HepG2 (cell line): ENCODE data around the gene CDCA5. TPM values are rescaled to one million over a fixed set of nuclear protein-coding genes. Genes with fewer than 3 reads are reported as not detected.

Source experiments
- ATAC-seq: fragments of 200-7000 bp; cut with Tn5 transposase; 3 replicates; pipeline ENCODE4 v1.9.1; 2020; ENCODE audit warnings: mild to moderate bottlenecking, moderate library complexity
- BruUV-seq: library from RNA; stranded (reverse); fragments of 400-500 nt; replicated peaks from 2 replicates; lab custom pipeline; 2021; lab: Mats Ljungman, UMichigan
- CTCF ChIA-PET: fragments of 300-600 bp; formaldehyde crosslinking; extraction: SDS; loops from one replicate; lab custom pipeline; 2021; ENCODE audit warnings: low total read pairs, inconsistent platforms, low intra/inter-chr PET ratio; lab: Yijun Ruan, JAX
- POLR2A ChIA-PET: fragments of 350-600 bp; sonication (Branson Sonifier 250); formaldehyde crosslinking; loops from one replicate; lab custom pipeline; 2020; ENCODE audit warnings: antibody characterized with exemption, inconsistent platforms; lab: Yijun Ruan, JAX
- DNase-seq: peaks from one replicate; pipeline ENCODE4 v3.0.0-alpha.2; 2015; ENCODE audit warnings: low spot score
- FAIRE-seq: peaks from 3 replicates; lab custom pipeline; 2011; peaks lifted over from hg19 to GRCh38; lab: Jason Lieb, UNC
- H2AFZ ChIP-seq: one replicate; pipeline ENCODE4 v1.6.1; 2011; ENCODE audit warnings: low read length, inconsistent platforms
- H3K27ac ChIP-seq: fragments of 300-600 bp; 3 replicates; pipeline ENCODE4 v1.8.0; 2011; ENCODE audit warnings: mixed run types, mild to moderate bottlenecking, mixed read lengths, low read length, inconsistent platforms; ENCODE audit not compliant: insufficient read depth; ENCODE audit errors: extremely low read length
- H3K27me3 ChIP-seq, 2 experiments: fragments of 200-600 bp in 1 of 2; 2 replicates in 1 of 2; 3 replicates in 1 of 2; pipeline versions ENCODE4 v1.6.0 to v1.8.0; 2011; ENCODE audit warnings: low read length in 2 of 2, mild to moderate bottlenecking in 2 of 2, moderate library complexity in 2 of 2, inconsistent platforms in 1 of 2; ENCODE audit not compliant: insufficient read depth in 2 of 2, control insufficient read depth in 1 of 2
- H3K36me3 ChIP-seq, 2 experiments: fragments of 200-600 bp in 1 of 2; replicated peaks in 1 of 2; 2 replicates in 1 of 2; 3 replicates in 1 of 2; pipeline versions ENCODE4 v1.5.1 to v1.8.0; 2011; ENCODE audit warnings: low read length in 2 of 2, inconsistent platforms in 1 of 2; ENCODE audit not compliant: insufficient read depth in 2 of 2, control insufficient read depth in 1 of 2
- H3K4me1 ChIP-seq: 2 replicates; pipeline ENCODE4 v1.5.1; 2012; ENCODE audit warnings: low read length, inconsistent platforms; ENCODE audit not compliant: insufficient read depth
- H3K4me2 ChIP-seq: 2 replicates; pipeline ENCODE4 v1.6.0; 2011; ENCODE audit warnings: low read depth, low read length, inconsistent platforms
- H3K4me3 ChIP-seq, 3 experiments: fragments of 200-600 bp in 1 of 3; sonication (generic), shearing (Covaris generic) in 1 of 3; replicated peaks in 1 of 3; 2 replicates each; pipeline ENCODE4 v1.5.1; 2011 to 2016; ENCODE audit warnings: low read length in 3 of 3, inconsistent platforms in 2 of 3, low read depth in 2 of 3, mild to moderate bottlenecking in 2 of 3, control low read depth in 1 of 3, mixed read lengths in 1 of 3; ENCODE audit not compliant: insufficient read depth in 1 of 3
- H3K79me2 ChIP-seq: one replicate; pipeline ENCODE4 v1.6.1; 2011; ENCODE audit warnings: low read length, inconsistent platforms; ENCODE audit not compliant: insufficient read depth
- H3K9ac ChIP-seq: 2 replicates; pipeline ENCODE4 v1.6.0; 2011; ENCODE audit warnings: mild to moderate bottlenecking, low read depth, low read length, inconsistent platforms; ENCODE audit not compliant: insufficient read depth
- H3K9me3 ChIP-seq: 2 replicates; pipeline ENCODE4 v1.5.1; 2012; ENCODE audit warnings: mild to moderate bottlenecking, low read length
- H4K20me1 ChIP-seq: 2 replicates; pipeline ENCODE4 v1.6.0; 2011; ENCODE audit warnings: inconsistent platforms, mild to moderate bottlenecking, low read length, moderate library complexity; ENCODE audit not compliant: insufficient read depth
- CENPX ChIP-seq: sonication (generic); formaldehyde crosslinking; IDR thresholded peaks from 2 replicates; pipeline ENCODE4 v1.9.0; 2021; ENCODE audit warnings: mild to moderate bottlenecking, missing genetic modification reagents, moderate library complexity
- HNF1A ChIP-seq, 2 experiments: sonication (generic) in 1 of 2; formaldehyde crosslinking in 1 of 2; IDR thresholded peaks; 2 replicates each; pipeline versions ENCODE4 v1.4.0 to v1.6.1; 2016 to 2020; ENCODE audit warnings: borderline replicate concordance in 1 of 2, low read depth in 1 of 2, mild to moderate bottlenecking in 1 of 2, missing genetic modification reagents in 1 of 2
- SALL1 ChIP-seq: sonication (generic); formaldehyde crosslinking; IDR thresholded peaks from 2 replicates; pipeline ENCODE4 v1.8.0; 2022; ENCODE audit warnings: mild to moderate bottlenecking, missing genetic modification reagents
- SCMH1 ChIP-seq: sonication (generic); formaldehyde crosslinking; IDR thresholded peaks from 2 replicates; pipeline ENCODE4 v1.9.0; 2021; ENCODE audit warnings: missing genetic modification reagents, mild to moderate bottlenecking, borderline replicate concordance
- TAF1 ChIP-seq: sonication (generic); formaldehyde crosslinking; IDR thresholded peaks from 2 replicates; pipeline ENCODE4 v1.4.0; 2020; ENCODE audit warnings: missing genetic modification reagents
- THAP9 ChIP-seq: sonication (generic); formaldehyde crosslinking; IDR thresholded peaks from 2 replicates; pipeline ENCODE4; 2020; ENCODE audit warnings: missing genetic modification reagents, mild to moderate bottlenecking, borderline replicate concordance
- ZBTB39 ChIP-seq: sonication (generic); formaldehyde crosslinking; IDR thresholded peaks from 2 replicates; pipeline ENCODE4 v1.5.0; 2020; ENCODE audit warnings: missing genetic modification reagents
- ZNF44 ChIP-seq: sonication (generic); formaldehyde crosslinking; IDR thresholded peaks from 2 replicates; pipeline ENCODE4 v1.5.1; 2020; ENCODE audit warnings: mild to moderate bottlenecking, missing genetic modification reagents
- ZNF550 ChIP-seq: sonication (generic); formaldehyde crosslinking; IDR thresholded peaks from 2 replicates; pipeline ENCODE4 v1.4.0; 2020; ENCODE audit warnings: mild to moderate bottlenecking, missing genetic modification reagents, borderline replicate concordance
- ZNF564 ChIP-seq: sonication (generic); formaldehyde crosslinking; IDR thresholded peaks from 2 replicates; pipeline ENCODE4 v1.8.1; 2023; ENCODE audit warnings: mild to moderate bottlenecking, missing genetic modification reagents
- ZNF569 ChIP-seq: sonication (generic); formaldehyde crosslinking; IDR thresholded peaks from 2 replicates; pipeline ENCODE4 v1.5.0; 2020; ENCODE audit warnings: mild to moderate bottlenecking, missing genetic modification reagents, moderate library complexity, borderline replicate concordance
- ZNF878 ChIP-seq: sonication (generic); formaldehyde crosslinking; IDR thresholded peaks from 2 replicates; pipeline ENCODE4 v1.8.1; 2023; ENCODE audit warnings: mild to moderate bottlenecking, missing genetic modification reagents, moderate library complexity
- WGBS: methylation state at CpG from one replicate; pipeline ENCODE4 v1.1.6; 2017; ENCODE audit warnings: low lambda C conversion rate; 5-methylcytosine and 5-hydroxymethylcytosine counted together
- in situ Hi-C: cut with HindIII; loops from 2 replicates; pipeline ENCODE4 v1.10.0; 2017; ENCODE audit warnings: low pct_unique_long_range_greater_than_20kb; ENCODE audit not compliant: extremely low pct_ligation_motif_present
- intact Hi-C: fragments of 100-400 bp; cut with micrococcal nuclease; formaldehyde crosslinking; loops from one replicate; pipeline ENCODE4 v1.10.0; 2022; ENCODE audit not compliant: unreplicated experiment
- polyA plus RNA-seq, 8 experiments: library from polyadenylated mRNA; depleted of rRNA in 3 of 8; stranded (reverse) in 7 of 8; unstranded in 1 of 8; fragments of >200 nt; fragmentation: Illumina TruSeq in 4 of 8; extraction: Trizol in 4 of 8; gene quantifications; 2 replicates each; pipeline versions ENCODE4 v1.2.1 to v1.2.3, GENCODE V29; 2011 to 2016; ENCODE audit warnings: low read depth in 4 of 8, missing spikeins in 1 of 8, mixed read lengths in 1 of 8; ENCODE audit not compliant: insufficient read depth in 1 of 8
- total RNA-seq, 5 experiments: library from RNA; depleted of rRNA; stranded (reverse); fragments of >200 nt; fragmentation: Illumina TruSeq; extraction: Trizol; gene quantifications; 2 replicates each; pipeline ENCODE4 v1.2.3, GENCODE V29; 2016; ENCODE audit warnings: low read depth in 1 of 5

Gene CDCA5
- total and polyA plus RNA-seq, 2 of the 13 experiments (the other 11 are each of a cell fraction or from before 2014, with no cell fraction given) = 13.5 to 50.6 TPM

GRCh38 chr11:65117206-65118096 lies 33.6 kb upstream of the CDCA5 start, which contains the start of gene ZNHIT2:
Gene ZNHIT2 (minus strand): TSS chr11:65117701. CDS start chr11:65117653, 48 bp downstream.
- intact Hi-C loops (loop anchor here (2.0 kb wide), 1 partner anchor 49 kb away; no protein-coding TSS in a partner anchor), in situ Hi-C loops (no loop called here)
- 0% methylated on average over 5 of the region's 89 CpGs for WGBS
- H3K36me3 ChIP-seq = peaks cover 7 to 22% of the 10 kb centered on the region in 2 experiments; a peak in 4 of 5 replicates
- ATAC-seq (peak; percentile 59), FAIRE-seq (peak; percentile 95), DNase-seq (peak; percentile 96)
- no peaks in the 10 kb centered on the region; a peak in 1 of 5 replicates for H3K27me3 ChIP-seq
- peaks cover 42% of the 10 kb centered on the region for H3K4me1 ChIP-seq
- CTCF ChIA-PET = interaction anchor here (1.4 to 1.5 kb wide), 2 partner anchors 63 to 103 kb away, joined by 5 to 11 read pairs; partner anchors contain the start of genes ARL2 and CAPN1
- H2AFZ ChIP-seq = no peak within 1 kb of the TSS
- no TSS peak for BruUV-seq
- H3K27ac ChIP-seq = peak within 1 kb of the TSS; percentile 75
- peak within 1 kb of the TSS; percentile 73 to 88 (median 80) for H3K4me3 ChIP-seq
- H3K4me2 ChIP-seq = peak within 1 kb of the TSS; percentile 80
- H4K20me1 ChIP-seq = no peaks in the 10 kb centered on the region
- peak within 1 kb of the TSS; percentile 90 for H3K9ac ChIP-seq
- peaks cover 26% of the 10 kb centered on the region for H3K79me2 ChIP-seq
- POLR2A ChIA-PET = interaction anchor here (1.0 to 4.1 kb wide), 14 partner anchors 11 to 339 kb away, joined by 3 to 23 read pairs (median 4); partner anchors contain the start of genes CAPN1, GPHA2, SAC3D1 and SNX15
- H3K9me3 ChIP-seq = no peaks in the 10 kb centered on the region
- TF ChIP-seq ZNF550 (CRISPR knock-in tag) (no peak), CENPX (CRISPR knock-in tag) (no peak), TAF1 (CRISPR knock-in tag) (peak; percentile 80; the same call in 1 of the 2 replicates), THAP9 (CRISPR knock-in tag) (peak; percentile 94), SCMH1 (CRISPR knock-in tag) (no peak), ZNF564 (CRISPR knock-in tag) (peak; percentile 77; the same call in 1 of the 2 replicates), ZNF569 (CRISPR knock-in tag) (no peak), ZNF44 (no peak), ZNF878 (CRISPR knock-in tag) (0 out of 2 replicates have a peak, but pooled peaks have one; percentile 76), SALL1 (CRISPR knock-in tag) (peak; percentile 88), ZBTB39 (CRISPR knock-in tag) (no peak), HNF1A (IDR thresholded peaks at IDR 0.05; ENCODE audit: low read depth) (no peak), HNF1A (CRISPR knock-in tag; IDR thresholded peaks at IDR 0.05; ENCODE audit: borderline replicate concordance) (peak; percentile 66; the same call in 1 of the 2 replicates)
